ENCODE measurements around the gene BCAN.

DNA sequence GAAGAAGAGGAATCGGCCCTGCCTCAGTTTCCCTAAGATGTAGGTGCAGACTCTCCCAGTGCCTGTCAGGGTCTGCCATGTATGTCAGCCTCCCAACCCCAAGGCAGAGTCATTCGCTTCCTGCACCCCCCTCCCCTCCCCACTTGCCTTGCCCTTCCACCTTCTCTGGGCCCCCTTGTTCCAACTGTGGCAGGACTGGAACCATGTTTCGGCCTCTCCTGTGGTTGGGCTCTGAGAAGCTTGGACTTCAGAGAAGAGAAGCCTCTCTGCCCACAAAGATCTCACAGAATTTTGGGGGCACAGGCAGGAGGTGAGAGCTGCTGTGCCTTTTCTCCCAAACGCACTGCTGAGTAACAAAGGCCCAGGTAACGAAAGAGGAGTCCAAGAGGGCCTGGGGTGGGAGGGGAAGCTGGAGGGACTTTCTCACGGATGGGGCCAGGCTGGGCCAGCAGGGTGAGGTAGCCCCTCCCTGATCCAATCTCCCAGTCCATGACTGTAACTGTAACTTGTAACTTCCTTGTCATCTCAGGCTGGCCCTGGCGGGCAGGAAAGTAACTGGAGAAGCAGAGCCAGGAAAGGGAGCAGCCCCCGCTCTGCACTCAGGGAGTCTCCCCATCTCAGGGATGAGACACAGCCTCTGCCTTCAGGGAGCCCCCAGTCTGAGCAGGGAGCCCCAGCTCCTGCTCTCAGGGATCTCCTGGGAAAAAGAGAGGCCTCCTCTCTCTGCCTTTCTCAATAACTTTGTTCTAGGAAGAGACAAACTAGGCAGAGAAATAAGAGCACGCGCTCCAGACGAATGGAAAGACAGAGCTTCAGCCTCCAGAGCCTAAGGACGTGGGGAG, 52.2 kb downstream of the BCAN start:
- TF ChIP-seq, protein P1, sequence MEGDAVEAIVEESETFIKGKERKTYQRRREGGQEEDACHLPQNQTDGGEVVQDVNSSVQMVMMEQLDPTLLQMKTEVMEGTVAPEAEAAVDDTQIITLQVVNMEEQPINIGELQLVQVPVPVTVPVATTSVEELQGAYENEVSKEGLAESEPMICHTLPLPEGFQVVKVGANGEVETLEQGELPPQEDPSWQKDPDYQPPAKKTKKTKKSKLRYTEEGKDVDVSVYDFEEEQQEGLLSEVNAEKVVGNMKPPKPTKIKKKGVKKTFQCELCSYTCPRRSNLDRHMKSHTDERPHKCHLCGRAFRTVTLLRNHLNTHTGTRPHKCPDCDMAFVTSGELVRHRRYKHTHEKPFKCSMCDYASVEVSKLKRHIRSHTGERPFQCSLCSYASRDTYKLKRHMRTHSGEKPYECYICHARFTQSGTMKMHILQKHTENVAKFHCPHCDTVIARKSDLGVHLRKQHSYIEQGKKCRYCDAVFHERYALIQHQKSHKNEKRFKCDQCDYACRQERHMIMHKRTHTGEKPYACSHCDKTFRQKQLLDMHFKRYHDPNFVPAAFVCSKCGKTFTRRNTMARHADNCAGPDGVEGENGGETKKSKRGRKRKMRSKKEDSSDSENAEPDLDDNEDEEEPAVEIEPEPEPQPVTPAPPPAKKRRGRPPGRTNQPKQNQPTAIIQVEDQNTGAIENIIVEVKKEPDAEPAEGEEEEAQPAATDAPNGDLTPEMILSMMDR (conservative IDR thresholded peaks at IDR 0.05), result no peak
- TF ChIP-seq ZFX (IDR thresholded peaks at IDR 0.05), result no peak
